ENCODE data around the gene SECTM1.

- TF ChIP-seq CTCF (IDR thresholded peaks at IDR 0.05) (no peak), E2F6 (IDR thresholded peaks at IDR 0.05; ENCODE audit: borderline replicate concordance, low read depth) (no peak), SMC3 (IDR thresholded peaks at IDR 0.05) (no peak), ELK1 (IDR thresholded peaks at IDR 0.05; ENCODE audit: low read depth, low read length) (no peak), MAX (IDR thresholded peaks at IDR 0.05) (no peak), HOXA7 (CRISPR knock-in tag; IDR thresholded peaks at IDR 0.05) (no peak)
These were observed 19.9 kb upstream of the SECTM1 start for GRCh38 chr17:82353484-82353883.
